ENCODE data around the gene PCTP. TPM values are rescaled to one million over a fixed set of nuclear protein-coding genes. Genes with fewer than 3 reads are reported as not detected.

Gene PCTP
- total RNA-seq, 2 experiments from 2014 or later, result 6.9 to 7.2 TPM

DNA sequence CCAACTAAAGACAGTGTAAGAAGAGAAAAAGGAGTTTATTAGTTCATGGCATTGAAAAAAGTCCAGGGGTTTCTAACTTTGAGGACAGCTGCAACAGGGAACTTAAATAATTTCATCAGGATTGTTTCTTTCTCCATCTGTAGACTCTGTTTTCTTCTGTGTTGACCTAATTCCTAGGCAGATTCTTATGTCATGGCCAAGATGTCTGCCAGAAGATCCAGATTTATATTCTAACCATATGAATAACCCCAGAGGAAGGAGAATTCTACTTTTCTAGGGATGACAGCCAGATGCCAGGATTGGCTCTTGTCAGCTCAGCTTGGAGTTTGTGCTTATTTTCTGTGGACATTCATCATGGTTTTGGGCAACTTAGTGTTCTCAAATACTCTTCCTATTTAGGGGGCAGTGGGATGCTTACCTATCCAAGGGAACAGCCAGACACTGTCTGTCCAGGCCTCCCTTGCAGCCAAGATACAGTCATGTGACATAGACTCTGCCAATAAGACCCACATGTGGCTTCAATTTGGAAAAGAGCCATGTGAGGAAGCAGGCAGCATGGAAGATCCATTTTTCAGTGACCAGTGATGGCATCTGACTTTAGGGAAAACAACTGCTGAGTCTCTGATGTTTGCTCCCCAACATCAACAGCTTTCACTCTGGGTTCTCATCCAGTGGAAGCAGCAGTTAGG lies 18.2 kb downstream of the PCTP start:
- Mint-ChIP-seq H3K9me3 (no peaks in the 10 kb centered on the region), H3K36me3 (ENCODE audit: low read depth) (no peaks in the 10 kb centered on the region), H3K4me1 (no peaks in the 10 kb centered on the region), H3K4me3 (no peak overlapping the region), H3K27me3 (no peaks in the 10 kb centered on the region), H3K27ac (no peak overlapping the region)
- no peak for DNase-seq
- ChIA-PET POLR2A (no interaction called here), CTCF (interaction anchor here (1.1 to 3.8 kb wide), 3 partner anchors 51 to 242 kb away, joined by 3 to 14 read pairs (median 3); no protein-coding TSS in a partner anchor)

GRCh38 chr17:55769625-55770000 lies 18.8 kb downstream of the PCTP start:
- no peaks in the 10 kb centered on the region for H3K4me1 Mint-ChIP-seq
- no peak overlapping the region for H3K4me3 Mint-ChIP-seq
- H3K27ac Mint-ChIP-seq, result no peak overlapping the region
- ChIA-PET CTCF (interaction anchor here (0.8 to 3.8 kb wide), 4 partner anchors 51 to 255 kb away, joined by 3 to 14 read pairs (median 3); no protein-coding TSS in a partner anchor), POLR2A (no interaction called here)
- H3K36me3 Mint-ChIP-seq (ENCODE audit: low read depth), result no peaks in the 10 kb centered on the region
- H3K9me3 Mint-ChIP-seq, result no peaks in the 10 kb centered on the region
- DNase-seq, result no peak
- H3K27me3 Mint-ChIP-seq, result no peaks in the 10 kb centered on the region

DNA sequence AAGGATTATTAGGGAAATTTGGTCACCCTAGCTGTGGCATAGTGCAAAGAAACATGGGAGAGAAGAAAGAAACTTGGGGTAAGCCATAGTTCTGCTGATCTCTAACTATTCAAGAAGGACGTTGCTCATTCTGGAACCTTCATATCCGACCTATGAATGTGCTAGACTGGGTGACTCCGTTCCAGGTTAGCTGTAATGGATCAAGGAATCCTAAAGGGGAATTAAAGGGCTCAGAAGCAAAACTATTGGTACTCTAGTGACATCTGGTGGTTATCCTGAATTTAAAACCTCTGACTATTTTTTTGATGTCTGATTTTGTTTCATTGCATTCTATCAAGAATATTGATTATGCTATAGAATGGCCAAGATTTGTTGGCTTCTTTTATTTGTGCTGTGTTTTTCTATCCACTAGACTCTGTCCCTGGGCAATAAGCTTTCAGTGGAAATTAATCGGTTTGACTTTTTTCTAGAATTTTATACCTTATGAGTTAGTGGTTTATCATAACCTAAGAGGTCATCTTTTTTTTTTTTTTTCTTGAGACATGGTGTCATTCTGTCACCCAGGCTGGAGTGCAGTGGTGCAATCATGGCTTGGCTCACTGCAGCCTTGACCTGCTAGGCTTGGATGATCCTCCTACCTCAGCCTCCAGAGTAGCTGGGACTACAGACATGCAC lies 19.5 kb downstream of the PCTP start:
- DNase-seq, result no peak
- Mint-ChIP-seq H3K4me3 (no peak overlapping the region), H3K4me1 (no peaks in the 10 kb centered on the region), H3K9me3 (no peaks in the 10 kb centered on the region), H3K27ac (no peak overlapping the region), H3K36me3 (ENCODE audit: low read depth) (no peaks in the 10 kb centered on the region), H3K27me3 (no peaks in the 10 kb centered on the region)
- ChIA-PET POLR2A (interaction anchor here (0.8 kb wide), 1 partner anchor 20 kb away, joined by 3 read pairs; the partner anchor contains the start of gene PCTP), CTCF (interaction anchor here (0.8 to 3.8 kb wide), 7 partner anchors 11 to 256 kb away, joined by 3 to 14 read pairs (median 4); no protein-coding TSS in a partner anchor)

GRCh38 chr17:55772086-55772485 lies 21.2 kb downstream of the PCTP start:
- no peaks in the 10 kb centered on the region for H3K27me3 Mint-ChIP-seq
- CTCF ChIA-PET, result interaction anchor here (1.3 to 3.8 kb wide), 3 partner anchors 10 to 245 kb away, joined by 4 to 14 read pairs (median 9); no protein-coding TSS in a partner anchor
- POLR2A ChIA-PET, result no interaction called here
- peaks cover 5% of the 10 kb centered on the region for H3K36me3 Mint-ChIP-seq (ENCODE audit: low read depth)
- DNase-seq, result no peak
- H3K9me3 Mint-ChIP-seq, result no peaks in the 10 kb centered on the region
- peaks cover 4% of the 10 kb centered on the region for H3K4me1 Mint-ChIP-seq
- no peak overlapping the region for H3K4me3 Mint-ChIP-seq
- H3K27ac Mint-ChIP-seq, result no peak overlapping the region

- CTCF ChIA-PET, result interaction anchor here (0.6 kb wide), 1 partner anchor 35 kb away, joined by 5 read pairs; no protein-coding TSS in a partner anchor
- Mint-ChIP-seq H3K9me3 (no peaks in the 10 kb centered on the region), H3K27me3 (no peaks in the 10 kb centered on the region)
Observed at GRCh38 chr17:55773671-55774070, 22.8 kb downstream of the PCTP start.

GRCh38 chr17:55774846-55775271 lies 24.0 kb downstream of the PCTP start:
- ChIA-PET POLR2A (no interaction called here), CTCF (no interaction called here)
- H3K9me3 Mint-ChIP-seq, result no peaks in the 10 kb centered on the region
- peaks cover 5% of the 10 kb centered on the region for H3K36me3 Mint-ChIP-seq (ENCODE audit: low read depth)
- H3K4me3 Mint-ChIP-seq, result no peak overlapping the region
- no peak for DNase-seq
- peaks cover 9% of the 10 kb centered on the region for H3K4me1 Mint-ChIP-seq
- H3K27ac Mint-ChIP-seq, result no peak overlapping the region
- no peaks in the 10 kb centered on the region for H3K27me3 Mint-ChIP-seq

More at GRCh38 chr17:55773671-55774070, 22.8 kb downstream of the PCTP start:
- H3K27ac Mint-ChIP-seq, result no peak overlapping the region
- H3K4me3 Mint-ChIP-seq, result no peak overlapping the region
- peaks cover 5% of the 10 kb centered on the region for H3K36me3 Mint-ChIP-seq (ENCODE audit: low read depth)
- POLR2A ChIA-PET, result no interaction called here
- no peak for DNase-seq
- peaks cover 9% of the 10 kb centered on the region for H3K4me1 Mint-ChIP-seq

DNA sequence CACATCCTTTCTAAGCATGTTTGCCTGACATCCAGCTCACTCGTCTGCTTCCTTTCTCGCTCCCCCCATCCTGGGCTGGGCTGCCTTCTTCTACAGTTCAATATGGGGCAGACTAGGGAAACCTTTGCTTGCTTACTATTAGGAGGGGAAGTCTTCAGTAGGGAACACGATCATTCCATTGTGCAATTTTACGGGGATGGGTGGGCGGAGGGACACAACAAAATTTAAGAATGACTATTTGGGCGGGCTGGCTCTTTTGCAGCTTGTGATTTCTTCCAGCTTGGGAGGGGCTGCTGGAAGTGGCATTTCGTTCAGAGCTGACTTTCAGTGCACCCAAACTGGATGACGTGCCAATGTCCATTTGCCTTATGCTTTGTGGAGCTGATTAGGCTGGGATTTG lies 25.4 kb downstream of the PCTP start:
- Mint-ChIP-seq H3K36me3 (ENCODE audit: low read depth) (peaks cover 5% of the 10 kb centered on the region), H3K4me1 (peaks cover 9% of the 10 kb centered on the region), H3K27ac (no peak overlapping the region), H3K27me3 (peaks cover 4% of the 10 kb centered on the region), H3K4me3 (no peak overlapping the region), H3K9me3 (no peaks in the 10 kb centered on the region)
- no peak for DNase-seq
- ChIA-PET POLR2A (no interaction called here), CTCF (no interaction called here)

DNA sequence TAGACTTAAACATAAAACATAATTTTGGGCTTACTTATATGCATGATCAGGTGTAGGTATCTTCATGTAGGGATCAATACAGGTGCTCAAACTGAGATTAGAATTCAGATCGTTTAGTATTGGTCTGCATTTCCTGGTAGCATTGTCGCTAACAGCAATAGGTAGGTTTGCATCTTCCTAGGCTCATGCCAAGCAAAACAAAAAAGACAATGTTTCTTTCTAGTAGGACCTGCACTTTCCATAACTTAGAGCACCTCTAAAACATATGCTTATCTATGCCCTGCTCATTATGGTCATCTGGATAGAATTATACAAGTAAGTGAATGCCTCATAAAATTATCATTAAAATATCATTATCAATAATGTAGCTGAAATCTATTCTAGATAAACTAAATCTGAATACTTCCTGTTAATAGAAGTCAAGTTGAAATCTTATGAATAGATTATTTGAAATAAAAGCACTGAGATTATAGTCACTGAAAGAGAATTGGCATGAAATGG lies 26.7 kb downstream of the PCTP start:
- H3K36me3 Mint-ChIP-seq (ENCODE audit: low read depth), result peaks cover 5% of the 10 kb centered on the region
- ChIA-PET POLR2A (no interaction called here), CTCF (interaction anchor here (0.6 kb wide), 1 partner anchor 17 kb away, joined by 3 read pairs; no protein-coding TSS in a partner anchor)
- no peak overlapping the region for H3K27ac Mint-ChIP-seq
- H3K4me3 Mint-ChIP-seq, result no peak overlapping the region
- no peak for DNase-seq
- H3K27me3 Mint-ChIP-seq, result peaks cover 5% of the 10 kb centered on the region
- H3K4me1 Mint-ChIP-seq, result peaks cover 9% of the 10 kb centered on the region
- H3K9me3 Mint-ChIP-seq, result no peaks in the 10 kb centered on the region

- POLR2A ChIA-PET, result no interaction called here
- Mint-ChIP-seq H3K36me3 (ENCODE audit: low read depth) (peaks cover 5% of the 10 kb centered on the region), H3K4me3 (no peak overlapping the region), H3K4me1 (peaks cover 9% of the 10 kb centered on the region), H3K9me3 (no peaks in the 10 kb centered on the region), H3K27ac (no peak overlapping the region), H3K27me3 (peaks cover 6% of the 10 kb centered on the region)
- no peak for DNase-seq
- CTCF ChIA-PET, result no interaction called here
Observed at GRCh38 chr17:55778389-55779118, 27.7 kb downstream of the PCTP start.

- no peak for DNase-seq
- Mint-ChIP-seq H3K9me3 (no peaks in the 10 kb centered on the region), H3K4me1 (no peaks in the 10 kb centered on the region), H3K27me3 (peaks cover 8% of the 10 kb centered on the region), H3K4me3 (no peak overlapping the region), H3K27ac (no peak overlapping the region), H3K36me3 (ENCODE audit: low read depth) (no peaks in the 10 kb centered on the region)
- ChIA-PET CTCF (no interaction called here), POLR2A (no interaction called here)
Observed at GRCh38 chr17:55783684-55784245, 32.9 kb downstream of the PCTP start.

DNA sequence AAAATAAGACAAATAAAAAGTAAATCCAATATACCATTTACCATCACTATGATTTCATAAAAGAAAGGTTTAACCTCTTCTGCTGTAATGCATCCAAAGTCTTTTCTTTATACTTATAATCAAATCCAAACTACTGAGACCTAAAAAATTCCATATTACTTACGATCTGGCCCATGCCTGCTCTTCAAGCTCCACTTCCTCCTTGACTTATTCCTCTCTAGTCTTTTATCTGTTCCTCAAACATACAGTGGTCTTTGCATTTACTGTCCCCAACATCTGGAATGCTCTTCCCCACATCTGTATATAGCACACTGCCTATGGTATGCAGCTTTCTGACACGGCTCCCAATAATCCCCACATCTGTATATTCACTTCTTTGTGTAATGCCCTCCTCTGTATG lies 33.8 kb downstream of the PCTP start:
- Mint-ChIP-seq H3K9me3 (no peaks in the 10 kb centered on the region), H3K27ac (no peak overlapping the region), H3K36me3 (ENCODE audit: low read depth) (no peaks in the 10 kb centered on the region), H3K4me1 (no peaks in the 10 kb centered on the region), H3K4me3 (no peak overlapping the region), H3K27me3 (peaks cover 11% of the 10 kb centered on the region)
- POLR2A ChIA-PET, result no interaction called here
- DNase-seq, result no peak
- CTCF ChIA-PET, result no interaction called here

GRCh38 chr17:55785181-55785580 lies 34.3 kb downstream of the PCTP start:
- Mint-ChIP-seq H3K4me3 (no peak overlapping the region), H3K27ac (no peak overlapping the region), H3K36me3 (ENCODE audit: low read depth) (no peaks in the 10 kb centered on the region), H3K4me1 (no peaks in the 10 kb centered on the region), H3K27me3 (peaks cover 11% of the 10 kb centered on the region), H3K9me3 (no peaks in the 10 kb centered on the region)
- POLR2A ChIA-PET, result no interaction called here
- CTCF ChIA-PET, result no interaction called here
- DNase-seq, result no peak

- Mint-ChIP-seq H3K4me1 (no peaks in the 10 kb centered on the region), H3K4me3 (no peak overlapping the region), H3K27me3 (peaks cover 9% of the 10 kb centered on the region), H3K9me3 (no peaks in the 10 kb centered on the region), H3K27ac (no peak overlapping the region), H3K36me3 (ENCODE audit: low read depth) (no peaks in the 10 kb centered on the region)
- ChIA-PET CTCF (no interaction called here), POLR2A (no interaction called here)
- no peak for DNase-seq
Observed at GRCh38 chr17:55793272-55793671, 42.4 kb downstream of the PCTP start.
